Metanephros (tissue), 1 donor: ENCODE data around the gene OR11L1. TPM values are rescaled to one million over a fixed set of nuclear protein-coding genes. Genes with fewer than 3 reads are reported as not detected.

Experiments
- total RNA-seq: library from RNA; depleted of rRNA; stranded (reverse); fragments of >200 nt; gene quantifications from one replicate; pipeline ENCODE4 v1.2.3, GENCODE V29; 2014

The OR11L1 gene
- total RNA-seq: not detected

GRCh38 chr1:247841796-247842195 is at the start of gene OR11L1:
Gene OR11L1, minus strand, starts transcription at chr1:247841896. Its CDS starts 0 bp downstream, at chr1:247841896.

GRCh38 chr1:247857069-247857984 is 15.6 kb upstream of the OR11L1 start, which contains the start of gene TRIM58:
Gene TRIM58, plus strand, starts transcription at chr1:247857187. Its CDS starts 60 bp downstream, at chr1:247857247.

GRCh38 chr1:247824023-247824422 is 17.7 kb downstream of the OR11L1 start, which contains the start of gene OR14A16:
Gene OR14A16, minus strand, starts transcription at chr1:247824119. Its CDS starts 8,390 bp downstream, at chr1:247815729.

Other genes with a start within 250 kb of the OR11L1 start
- gene OR2G3, start 236.3 kb downstream of the OR11L1 start, total RNA-seq: not detected
- not detected for gene OR13G1, start 162.2 kb downstream of the OR11L1 start, total RNA-seq
- not detected for gene OR6F1, start 125.2 kb downstream of the OR11L1 start, total RNA-seq
- gene OR14K1, start 103.3 kb downstream of the OR11L1 start, total RNA-seq: not detected
- gene OR14A2, start 93.8 kb downstream of the OR11L1 start, total RNA-seq: not detected
- not detected for gene OR1C1, start 81.3 kb downstream of the OR11L1 start, total RNA-seq
- not detected for gene OR14A16, start 17.8 kb downstream of the OR11L1 start, total RNA-seq
- gene TRIM58, start 15.3 kb upstream of the OR11L1 start, total RNA-seq: 9.3 TPM
- gene OR2W3, start 53.7 kb upstream of the OR11L1 start, total RNA-seq: 2.6 TPM
- not detected for gene OR2T8, start 78.4 kb upstream of the OR11L1 start, total RNA-seq
- gene OR2AJ1, start 83.0 kb upstream of the OR11L1 start, total RNA-seq: not detected
- not detected for gene OR2L8, start 107.0 kb upstream of the OR11L1 start, total RNA-seq
- gene OR2AK2, start 123.3 kb upstream of the OR11L1 start, total RNA-seq: not detected
- not detected for gene OR2L5, start 171.8 kb upstream of the OR11L1 start, total RNA-seq
- gene OR2L2, start 188.2 kb upstream of the OR11L1 start, total RNA-seq: 0.06 TPM
- gene OR2L3, start 204.9 kb upstream of the OR11L1 start, total RNA-seq: not detected